Activated CD8-positive, alpha-beta memory T cell treated with anti-CD3 and anti-CD28 coated beads, Interleukin-2, amount 50 U/mL, for 4 hours (primary cell): ENCODE results near the gene SOX5.

ENCODE experiments used
- DNase-seq: peaks from one replicate; pipeline ENCODE4 v3.0.0-alpha.2; 2020

The SOX5 gene

GRCh38 chr12:23585156-23585781, 364.2 kb downstream of the SOX5 start:
- DNase-seq: no peak

- no peak for DNase-seq
Measured at GRCh38 chr12:23581913-23582312, 367.6 kb downstream of the SOX5 start.

GRCh38 chr12:23579257-23579656, 370.2 kb downstream of the SOX5 start:
- DNase-seq: no peak

GRCh38 chr12:23576372-23576771, 373.1 kb downstream of the SOX5 start:
- DNase-seq: no peak

- no peak for DNase-seq
Measured at GRCh38 chr12:23569356-23569755, 380.1 kb downstream of the SOX5 start.

GRCh38 chr12:23566133-23566532, 383.3 kb downstream of the SOX5 start:
- no peak for DNase-seq

- no peak for DNase-seq
Measured at GRCh38 chr12:23564451-23565152, 384.9 kb downstream of the SOX5 start.

GRCh38 chr12:23561364-23562345, 387.8 kb downstream of the SOX5 start:
- no peak for DNase-seq

GRCh38 chr12:23560611-23561010, 388.9 kb downstream of the SOX5 start:
- DNase-seq: no peak

GRCh38 chr12:23559268-23559753, 390.2 kb downstream of the SOX5 start:
- DNase-seq: no peak

GRCh38 chr12:23556661-23557060, 392.8 kb downstream of the SOX5 start:
- DNase-seq: no peak

- no peak for DNase-seq
Measured at GRCh38 chr12:23555825-23556207, 393.7 kb downstream of the SOX5 start.

GRCh38 chr12:23555180-23555824, 394.2 kb downstream of the SOX5 start:
- no peak for DNase-seq

GRCh38 chr12:23552417-23552816, 397.1 kb downstream of the SOX5 start:
- no peak for DNase-seq

GRCh38 chr12:23550753-23551152, 398.7 kb downstream of the SOX5 start:
- no peak for DNase-seq

- DNase-seq: no peak
Measured at GRCh38 chr12:23548742-23549141, 400.7 kb downstream of the SOX5 start.

- no peak for DNase-seq
Measured at GRCh38 chr12:23546756-23547155, 402.7 kb downstream of the SOX5 start.

- DNase-seq: no peak
Measured at GRCh38 chr12:23543767-23544166, 405.7 kb downstream of the SOX5 start.

- DNase-seq: no peak
Measured at GRCh38 chr12:23542187-23542586, 407.3 kb downstream of the SOX5 start.

- DNase-seq: no peak
Measured at GRCh38 chr12:23540572-23540971, 408.9 kb downstream of the SOX5 start.

GRCh38 chr12:23536293-23536692, 413.2 kb downstream of the SOX5 start:
- no peak for DNase-seq

GRCh38 chr12:23535441-23535840, 414.0 kb downstream of the SOX5 start:
- DNase-seq: no peak

GRCh38 chr12:23534196-23534595, 415.3 kb downstream of the SOX5 start:
- no peak for DNase-seq
